ENCODE data around the gene NEU4. TPM values are rescaled to one million over a fixed set of nuclear protein-coding genes. Genes with fewer than 3 reads are reported as not detected.

Gene NEU4
- total RNA-seq, result not detected in 2 replicates

GRCh38 chr2:241808721-241809382, at the start of gene NEU4:
Gene NEU4 (plus strand): TSS chr2:241809193. CDS start chr2:241814485, 5,292 bp downstream.

GRCh38 chr2:241776336-241777169, 32.4 kb upstream of the NEU4 start, which contains the start of gene GAL3ST2:
Gene GAL3ST2 (plus strand): TSS chr2:241776822. CDS start chr2:241776956, 134 bp downstream.

GRCh38 chr2:241858206-241859016, 49.4 kb downstream of the NEU4 start, which contains the start of gene PDCD1:
Gene PDCD1 (minus strand): TSS chr2:241858894. CDS start chr2:241858838, 56 bp downstream.

Other genes with a start within 250 kb of the NEU4 start
- gene THAP4, start 172.0 kb upstream of the NEU4 start, total RNA-seq, result 34.8 and 45.0 TPM in 2 replicates
- 49.3 and 52.5 TPM in 2 replicates for gene ATG4B, start 171.5 kb upstream of the NEU4 start, total RNA-seq
- 60.6 and 64.4 TPM in 2 replicates for gene DTYMK, start 122.4 kb upstream of the NEU4 start, total RNA-seq
- gene ING5, start 107.2 kb upstream of the NEU4 start, total RNA-seq, result 18.0 and 19.3 TPM in 2 replicates
- 9.2 and 10.1 TPM in 2 replicates for gene D2HGDH, start 74.6 kb upstream of the NEU4 start, total RNA-seq
- not detected in 2 replicates for gene GAL3ST2, start 32.4 kb upstream of the NEU4 start, total RNA-seq
- gene PDCD1, start 49.7 kb downstream of the NEU4 start, total RNA-seq, result not detected in 2 replicates
- not detected in 2 replicates for gene RTP5, start 60.5 kb downstream of the NEU4 start, total RNA-seq